ENCODE measurements around the gene RELL2.
"Not testable (repeated sequence)": the region's sequence is repeated elsewhere in the genome, so short reads cannot be mapped to it uniquely, and the experiment has no call there.

- not testable (repeated sequence) for TF ChIP-seq POLR2A, CTCF (IDR thresholded peaks at IDR 0.05)
Observed at GRCh38 chr5:141609921-141610320, 26.9 kb upstream of the RELL2 start.

Measured in prostate gland (tissue), 2 donors.